HG03108 (cell line): ENCODE data around the gene CHN2.

Experiments used
- ATAC-seq: cut with Tn5 transposase; IDR thresholded peaks from one replicate; pipeline ENCODE4 v1.9.1; 2021; ENCODE audit warnings: moderate library complexity; ENCODE audit not compliant: unreplicated experiment

The CHN2 gene

DNA sequence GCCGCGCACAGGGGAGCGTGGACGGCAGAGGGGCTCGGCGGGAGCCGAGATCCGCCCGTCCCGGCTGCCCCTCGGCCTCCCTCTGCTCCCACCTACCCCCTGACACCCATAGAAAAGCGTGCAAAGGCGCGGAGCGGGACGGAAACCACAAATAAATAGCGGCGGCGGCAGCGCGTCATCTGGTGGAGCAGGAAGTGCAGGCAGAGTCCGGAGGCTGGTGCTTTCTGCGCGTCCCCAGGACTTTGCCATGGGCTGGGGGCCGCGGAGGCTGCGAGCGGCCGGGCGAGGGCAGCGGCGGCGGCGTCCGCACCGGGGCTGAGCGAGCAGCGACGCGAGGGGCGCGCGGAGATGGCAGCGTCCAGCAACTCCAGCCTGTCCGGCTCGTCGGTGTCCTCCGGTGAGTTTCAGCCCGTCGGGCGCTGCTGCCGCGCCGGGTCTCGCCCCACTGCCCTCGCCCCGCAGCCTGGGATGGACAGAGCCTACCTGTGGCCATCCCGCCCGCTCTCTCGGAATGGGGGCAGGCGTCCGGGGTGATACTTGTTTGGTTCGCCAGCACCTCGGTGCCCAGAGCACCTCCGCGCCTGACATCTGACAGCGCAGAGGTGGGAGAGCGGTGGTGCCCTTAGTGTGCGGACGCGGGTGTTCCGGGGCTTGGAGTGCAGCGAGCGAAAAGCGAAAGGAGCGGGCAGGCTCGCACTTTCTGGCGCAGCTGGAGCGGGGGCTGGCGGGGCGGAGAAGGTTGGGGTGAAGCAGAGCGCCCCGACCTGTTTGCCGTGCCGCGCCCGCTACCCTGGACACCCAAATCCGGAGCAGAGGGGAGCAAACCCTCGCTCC lies at the start of gene CHN2:
Gene CHN2, plus strand, starts transcription at position 182 of the 834 bp plus-strand sequence.
- no peak for ATAC-seq

DNA sequence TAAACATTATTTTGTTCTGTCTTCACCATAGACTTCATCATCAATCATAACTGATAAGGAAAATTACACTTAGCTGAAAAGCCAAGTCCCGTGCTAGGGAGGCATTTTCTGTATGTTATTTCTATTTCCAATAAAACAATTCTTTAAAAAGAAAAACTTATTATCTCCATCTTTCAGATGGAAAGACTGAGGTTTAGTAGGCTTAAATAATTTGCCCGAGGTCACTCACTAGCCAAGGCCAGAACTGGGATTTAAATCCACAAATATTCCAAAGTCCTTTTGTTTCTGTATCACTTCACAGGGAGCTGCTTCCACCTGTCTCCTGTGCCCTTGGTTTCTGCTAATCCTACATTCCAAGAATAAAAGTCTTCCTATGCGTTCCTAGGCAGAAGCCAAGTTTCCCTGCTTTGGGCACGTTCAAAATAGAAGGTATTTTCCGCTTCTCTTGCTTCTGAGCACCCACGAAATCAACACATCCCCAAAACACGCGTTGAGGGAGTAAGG lies 49.0 kb upstream of the CHN2 start:
- no peak for ATAC-seq

DNA sequence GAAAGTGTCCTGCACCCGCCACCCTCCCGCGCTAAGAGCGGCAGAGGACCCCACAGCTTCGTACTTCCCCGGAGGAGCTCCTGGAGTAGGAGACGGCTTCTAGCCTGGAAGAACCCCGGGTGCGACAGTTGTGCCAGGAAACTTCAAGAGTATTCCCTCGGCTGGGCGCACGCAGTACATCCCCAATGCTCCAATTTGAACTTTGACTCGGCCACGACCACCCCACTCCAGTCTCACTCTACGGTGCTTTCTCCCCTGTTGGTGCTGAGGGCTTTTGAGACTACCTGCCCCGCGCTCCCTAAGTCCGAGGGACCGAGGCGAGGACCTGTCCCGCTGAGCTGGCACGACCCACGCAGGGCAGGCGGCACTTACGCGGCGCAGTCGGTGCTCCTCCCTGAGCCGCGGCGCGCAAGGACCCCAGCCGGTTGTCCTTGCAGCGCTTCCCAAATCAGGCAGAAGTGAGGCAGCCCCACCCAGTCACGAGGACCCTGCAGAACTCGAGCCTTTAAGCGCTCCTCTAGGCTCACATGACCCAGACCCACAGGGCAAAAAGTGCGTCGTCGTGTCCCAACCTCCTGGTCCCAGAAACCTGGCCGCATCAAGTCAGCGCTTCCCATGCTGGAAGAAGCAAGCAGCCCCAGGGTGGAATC lies 48.4 kb upstream of the CHN2 start, which contains the start of gene CPVL:
Gene CPVL, minus strand, starts transcription at position 481 of the 650 bp plus-strand sequence. CDS start 25,476 bp downstream, outside the sequence.
- ATAC-seq = no peak

DNA sequence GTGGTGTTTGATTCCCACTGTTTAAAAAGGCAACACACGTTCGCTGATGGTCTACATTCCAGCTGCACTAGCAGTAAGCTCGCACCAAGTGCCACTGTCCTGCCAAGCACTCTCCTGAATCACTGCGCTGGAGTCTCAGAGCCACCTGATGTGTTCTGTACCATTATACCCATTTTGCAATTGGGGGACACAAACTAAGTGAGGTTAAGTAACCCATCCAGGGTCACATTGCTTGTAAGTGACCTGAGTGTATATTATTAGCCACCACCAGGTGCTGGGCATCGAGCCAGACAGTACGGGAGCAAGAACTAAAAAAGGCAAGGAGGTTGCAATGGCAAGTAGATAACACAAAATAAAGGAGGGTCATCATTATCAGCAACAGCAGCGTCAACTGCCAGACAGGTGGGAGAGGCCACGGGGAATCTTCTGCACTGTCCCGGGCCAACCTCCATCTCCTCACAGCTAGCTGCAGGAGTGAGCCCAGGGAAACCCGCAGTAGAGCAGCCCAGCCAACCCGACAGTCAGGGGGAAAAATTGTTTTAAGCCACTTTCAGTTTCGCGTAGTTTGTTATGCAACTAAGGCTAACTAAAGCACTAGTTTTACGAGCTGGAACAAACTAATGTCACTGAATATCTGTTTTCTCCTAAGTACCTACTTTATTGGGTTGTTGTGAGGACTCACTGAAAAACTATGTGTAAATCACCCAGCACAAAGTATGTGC lies 47.5 kb upstream of the CHN2 start:
- no peak for ATAC-seq

DNA sequence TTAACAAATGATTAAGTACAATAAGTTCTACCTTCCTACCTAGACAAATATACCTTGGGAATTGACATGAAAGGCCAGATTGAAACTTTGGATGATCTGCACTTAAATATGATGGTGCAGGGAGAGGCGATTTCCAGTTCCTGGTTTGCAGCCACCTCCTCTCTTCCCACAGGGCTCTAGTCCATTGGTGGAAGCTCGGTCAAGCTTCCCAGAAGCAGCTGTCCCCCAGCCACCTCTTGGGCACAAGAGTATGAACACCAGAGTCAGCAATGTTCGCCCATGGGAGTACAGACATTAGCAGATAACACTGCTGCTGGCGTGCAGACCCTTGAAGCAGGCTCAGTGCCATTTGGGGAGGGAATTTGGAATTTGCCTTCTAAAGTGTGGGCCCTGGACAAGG lies 46.8 kb upstream of the CHN2 start:
- ATAC-seq = no peak

DNA sequence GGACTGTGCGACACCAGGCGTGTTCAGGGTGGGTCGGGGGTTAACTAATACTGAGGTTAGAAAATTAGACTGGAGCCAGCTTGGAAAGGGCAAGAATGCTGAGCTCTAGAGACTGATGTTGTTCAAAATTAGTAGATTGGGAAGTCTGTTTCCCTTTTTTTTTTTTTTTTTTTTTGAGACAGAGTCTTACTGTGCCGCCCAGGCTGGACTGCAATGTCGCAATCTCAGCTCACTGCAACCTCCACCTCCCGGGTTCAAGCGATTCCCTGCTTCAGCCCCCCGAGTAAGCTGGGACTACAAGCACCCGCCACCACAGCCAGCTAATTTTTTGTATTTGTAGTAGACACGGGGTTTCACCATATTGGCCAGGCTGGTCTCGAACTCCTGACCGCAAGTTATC lies 45.5 kb upstream of the CHN2 start:
- no peak for ATAC-seq

DNA sequence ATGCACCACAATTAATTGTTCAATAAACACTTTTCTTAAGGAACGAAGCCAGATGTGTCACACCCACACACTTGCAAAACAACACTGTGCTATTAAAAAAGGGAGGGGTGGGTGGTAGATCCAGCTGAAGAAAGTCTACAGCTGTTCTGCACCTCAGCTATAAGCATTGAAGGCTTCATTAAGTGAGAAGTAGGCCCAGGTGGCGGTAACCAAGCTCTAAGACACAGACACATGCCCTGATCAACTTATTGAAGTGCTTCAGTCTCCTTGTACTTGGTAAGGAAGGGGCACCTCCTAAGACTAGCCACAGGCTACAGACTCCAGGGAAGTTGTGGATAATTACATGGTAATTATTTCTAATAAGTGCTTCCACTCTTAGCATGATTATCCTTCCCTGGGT lies 43.7 kb upstream of the CHN2 start:
- ATAC-seq = no peak

DNA sequence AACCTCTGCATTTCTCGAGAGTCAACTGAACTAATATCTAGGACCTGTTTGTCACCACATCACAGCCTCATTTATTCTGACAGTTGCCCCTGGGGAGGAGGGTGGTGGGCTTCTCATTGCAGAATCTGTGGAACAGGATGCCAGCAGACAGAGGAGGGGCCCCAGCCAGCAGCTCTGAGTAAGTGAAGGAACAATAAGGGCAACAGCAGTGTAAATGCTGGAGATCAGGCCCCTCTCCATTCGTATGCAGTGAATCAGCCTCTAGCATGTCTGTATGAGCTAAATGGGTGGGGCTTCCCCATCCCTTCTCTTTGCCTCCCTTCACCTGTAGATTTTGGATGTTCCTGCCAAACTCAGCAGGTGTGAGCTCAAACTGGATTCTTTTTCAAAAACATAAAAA lies 40.5 kb upstream of the CHN2 start:
- ATAC-seq = no peak

DNA sequence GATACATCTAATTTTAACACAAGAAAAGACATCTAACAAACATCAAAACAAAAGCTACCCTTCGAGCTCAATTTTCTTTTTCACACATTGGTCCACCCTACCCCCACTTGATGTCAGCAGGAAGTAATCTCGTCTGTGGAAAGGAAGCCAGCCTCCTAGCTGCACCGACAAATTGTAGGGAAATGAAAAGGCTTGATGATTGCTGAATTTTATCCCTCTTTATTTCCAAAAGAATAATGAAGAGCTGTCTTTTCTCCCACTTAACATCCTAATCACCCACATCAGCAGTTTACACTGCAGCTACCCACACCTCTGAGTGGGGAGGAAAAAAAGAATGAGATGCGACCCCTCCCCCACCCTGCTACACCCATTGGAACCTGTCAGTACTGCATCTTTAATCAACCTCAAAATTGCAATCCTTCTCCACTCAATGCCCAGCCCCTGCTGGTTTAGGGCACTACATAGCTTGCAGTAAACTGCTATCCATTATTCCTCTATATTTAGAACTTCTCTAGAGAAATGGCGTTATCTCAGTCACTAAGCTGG lies 37.6 kb upstream of the CHN2 start:
- no peak for ATAC-seq

DNA sequence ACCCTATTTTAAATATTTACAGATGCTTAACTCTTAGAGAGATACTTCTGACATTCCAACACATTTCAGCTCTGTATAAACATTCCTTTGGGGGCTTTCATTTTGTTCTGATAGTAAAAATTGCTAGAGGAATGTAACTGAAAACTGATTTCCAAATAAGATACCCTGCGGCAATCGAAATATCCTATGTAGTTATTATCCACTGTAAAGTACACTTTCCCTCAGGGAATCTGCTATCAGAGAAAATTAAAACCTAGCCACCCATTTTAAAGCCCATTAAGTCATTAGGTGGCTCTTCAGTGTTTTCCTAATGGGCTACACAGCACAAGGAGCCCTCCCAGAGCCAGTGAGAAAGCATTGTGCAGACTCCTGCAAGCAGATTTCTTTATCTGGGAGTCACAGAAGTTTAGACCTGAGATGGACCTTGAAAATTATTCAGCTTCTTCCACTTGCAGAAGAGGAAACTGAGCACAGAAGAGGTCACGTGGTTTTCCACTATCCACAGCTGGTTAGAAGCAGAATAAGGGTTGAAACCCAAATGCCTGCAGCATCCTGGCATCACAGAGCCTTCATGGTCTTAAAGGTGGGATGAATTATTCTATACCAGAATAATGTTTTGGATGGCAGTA lies 35.7 kb upstream of the CHN2 start:
- ATAC-seq = no peak

DNA sequence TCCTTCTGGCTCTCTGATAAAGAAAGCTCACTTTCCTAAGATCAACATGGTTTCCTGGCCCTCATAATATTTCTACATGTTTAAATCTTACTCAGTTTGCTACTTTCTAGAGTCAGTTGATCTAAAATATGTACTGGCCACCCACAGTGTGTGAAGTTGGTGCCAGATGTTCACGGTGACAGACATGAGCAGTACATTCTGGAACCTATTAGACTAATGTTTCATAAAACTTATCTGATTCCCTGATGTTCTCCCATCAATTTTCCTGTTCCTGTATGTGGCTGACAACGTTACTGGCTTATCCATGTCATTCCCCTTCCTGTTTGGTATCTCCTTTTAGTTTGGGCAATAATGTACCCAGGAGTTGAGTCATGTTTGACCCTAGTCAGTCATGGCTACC lies 34.5 kb upstream of the CHN2 start:
- ATAC-seq = no peak

DNA sequence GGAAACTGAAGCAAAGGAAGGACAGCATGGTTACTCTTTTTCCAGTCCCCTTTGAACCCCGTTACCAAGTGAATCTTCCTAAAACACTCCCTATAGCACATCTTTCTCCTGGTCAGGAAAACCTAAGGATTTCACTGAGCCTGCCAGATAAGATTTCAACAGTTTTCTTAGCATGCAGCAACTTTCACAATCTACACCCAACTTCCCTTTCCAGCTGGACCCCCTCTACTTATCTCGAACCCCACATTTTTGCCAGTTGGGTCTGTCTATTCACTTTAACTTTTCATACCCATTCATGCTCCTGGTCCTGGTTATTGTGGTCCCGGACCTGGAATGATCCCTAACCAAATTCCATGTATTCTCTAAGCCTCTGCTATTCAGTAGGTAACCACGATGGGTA lies 33.3 kb upstream of the CHN2 start:
- no peak for ATAC-seq

DNA sequence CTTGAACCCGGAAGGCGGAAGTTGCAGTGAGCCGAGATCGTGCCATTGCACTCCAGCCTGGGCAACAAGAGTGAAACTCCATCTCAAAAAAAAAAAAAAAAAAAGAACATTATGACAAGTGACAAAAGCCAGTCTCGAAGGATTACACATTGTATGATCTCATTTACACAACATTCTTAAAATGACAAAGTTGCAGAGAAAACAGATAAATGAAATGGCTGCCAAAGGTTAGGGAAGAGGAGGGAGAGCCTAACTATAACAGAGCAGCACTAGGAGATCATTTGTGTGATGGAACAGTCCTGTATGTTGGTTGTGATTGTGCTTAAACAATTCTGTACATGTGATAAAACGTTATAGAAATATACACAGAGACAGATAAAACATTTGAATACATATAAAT lies 32.0 kb upstream of the CHN2 start:
- ATAC-seq = no peak

DNA sequence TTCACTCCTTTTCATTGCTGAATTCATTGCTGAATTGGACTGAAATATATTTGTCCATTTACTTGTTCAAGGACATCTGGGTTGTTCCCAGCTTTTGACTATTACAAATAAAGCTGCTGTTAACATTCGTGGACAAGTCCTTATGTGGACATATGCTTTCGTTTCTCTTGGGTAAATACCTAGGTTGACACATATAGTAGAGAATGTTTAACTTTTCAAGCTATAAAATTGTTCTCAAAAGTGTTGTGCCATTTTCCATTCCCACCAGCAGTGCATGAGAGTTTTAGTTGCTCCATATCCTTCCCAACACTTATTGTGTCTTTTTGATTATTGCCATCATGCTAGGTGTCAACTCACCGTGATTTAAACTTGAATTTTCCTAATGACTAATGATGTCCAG lies 30.7 kb upstream of the CHN2 start:
- ATAC-seq = no peak

DNA sequence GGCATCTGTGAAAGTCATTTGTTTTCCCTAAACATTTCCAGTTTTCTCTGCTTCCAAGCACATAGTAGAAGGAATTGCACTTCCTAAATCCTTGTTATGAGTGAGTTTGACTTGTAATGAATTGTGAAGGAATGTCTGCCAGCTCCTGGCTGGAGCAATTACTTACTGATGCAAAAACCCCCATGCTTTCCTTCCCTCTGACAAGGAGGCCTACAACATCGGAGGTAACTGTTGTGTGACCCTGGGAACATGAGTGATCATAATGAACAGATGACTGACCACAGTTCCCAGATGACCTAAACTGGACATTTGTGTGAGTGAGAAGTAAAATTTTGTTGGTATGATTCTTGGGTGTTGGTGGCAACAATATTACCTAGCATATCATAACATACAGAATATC lies 26.9 kb upstream of the CHN2 start:
- no peak for ATAC-seq

DNA sequence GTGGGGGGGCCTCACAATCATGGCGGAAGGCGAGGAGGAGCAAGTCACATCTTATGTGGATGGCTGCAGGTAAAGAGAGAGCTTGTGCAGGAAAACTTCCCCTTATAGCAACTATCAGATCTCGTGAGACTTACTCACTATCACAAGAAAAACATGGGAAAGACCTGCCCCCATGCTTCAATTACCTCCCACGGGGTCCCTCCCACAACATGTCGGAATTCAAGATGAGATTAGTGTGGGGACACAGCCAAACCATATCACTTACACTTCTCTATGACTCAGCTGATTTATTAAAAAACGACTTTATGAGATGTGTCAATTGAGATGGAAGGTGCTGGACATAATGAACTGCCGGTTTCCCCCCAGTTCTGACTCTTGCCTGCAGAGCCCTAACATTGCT lies 23.8 kb upstream of the CHN2 start:
- ATAC-seq = no peak

DNA sequence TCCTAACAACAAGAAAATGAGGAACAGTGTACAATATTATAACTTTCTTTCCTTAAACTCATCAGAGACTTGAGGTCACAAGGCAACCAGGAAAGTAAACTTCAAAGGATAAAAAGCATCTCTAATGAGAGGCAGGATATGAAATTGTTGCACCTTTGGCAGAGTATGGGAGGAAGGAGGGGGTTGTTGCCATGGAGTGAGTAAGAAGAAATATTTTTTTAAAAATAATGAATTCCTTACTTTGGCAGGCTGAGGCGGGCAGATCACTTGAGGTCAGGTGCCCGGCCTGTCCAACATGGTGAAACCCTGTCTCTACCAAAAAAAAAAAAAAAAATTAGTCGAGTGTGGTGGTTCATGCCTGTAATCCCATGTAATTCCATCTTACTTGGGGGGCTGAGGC lies 21.1 kb upstream of the CHN2 start:
- ATAC-seq = no peak

DNA sequence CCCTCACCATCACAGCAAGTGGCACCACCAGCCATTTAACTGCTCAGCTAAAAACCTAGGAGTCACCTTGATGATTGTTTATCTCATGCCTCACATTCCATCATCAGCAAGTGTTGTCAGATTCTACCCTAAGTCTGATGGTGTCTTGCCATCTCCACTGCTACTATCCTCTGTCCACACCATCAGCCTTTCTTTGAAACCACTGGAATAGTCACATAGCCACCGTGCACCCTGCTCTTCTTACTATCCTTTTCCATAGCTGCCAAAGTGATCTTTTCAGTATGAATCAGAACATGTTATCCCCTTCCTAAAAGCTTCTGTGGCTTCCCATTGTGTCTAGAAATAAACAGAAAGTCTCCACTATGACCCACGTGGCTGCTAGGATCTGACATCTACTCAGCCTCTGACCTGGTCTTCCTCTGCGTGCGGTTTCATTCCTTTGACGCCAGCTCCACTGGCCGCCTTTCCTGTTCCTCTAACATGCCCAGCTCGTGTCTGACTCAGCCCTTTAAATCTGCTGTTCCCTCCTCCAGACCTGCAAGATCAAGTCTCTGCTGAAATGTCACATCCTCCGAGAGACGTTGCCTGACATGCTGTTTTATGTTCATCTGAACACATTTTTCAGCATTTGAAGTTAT lies 16.5 kb upstream of the CHN2 start:
- ATAC-seq = no peak

DNA sequence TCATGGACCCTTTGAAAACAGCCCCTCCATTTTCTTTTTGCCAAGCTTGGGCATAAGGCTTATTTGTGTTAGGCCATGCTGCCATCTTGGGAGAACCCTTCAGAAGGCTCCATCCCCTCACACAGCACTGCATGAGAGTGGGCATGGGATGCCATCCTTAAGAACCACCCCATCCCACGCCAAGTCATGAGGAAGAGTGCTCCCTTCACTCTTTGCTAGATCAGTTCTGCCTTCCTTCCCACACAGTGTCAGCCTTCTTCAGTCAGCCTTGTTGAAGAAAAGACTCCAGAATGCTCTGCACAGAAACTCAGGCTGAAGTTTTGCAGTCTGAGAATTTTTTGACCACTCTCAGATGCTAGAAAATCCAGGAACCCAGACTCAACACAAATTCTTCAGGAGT lies 15.5 kb upstream of the CHN2 start:
- no peak for ATAC-seq

DNA sequence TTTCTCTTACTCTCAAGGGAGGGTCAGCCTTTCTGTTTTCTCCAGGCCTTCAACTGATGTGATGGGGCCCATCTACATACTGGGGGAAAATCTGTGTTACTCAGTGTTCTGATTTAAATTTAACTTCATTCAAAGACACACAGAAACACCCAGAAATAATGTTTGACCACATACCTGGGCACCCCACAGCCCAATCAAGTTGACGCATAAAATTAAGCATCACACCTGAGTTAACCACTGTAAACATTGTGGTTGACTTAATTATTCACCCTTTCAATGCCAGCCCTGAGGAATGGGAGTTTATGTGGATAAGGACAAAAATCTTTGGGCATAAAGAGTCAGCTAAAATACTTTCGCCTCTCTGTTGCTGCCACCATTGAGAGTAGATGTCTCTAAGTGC lies 10.0 kb upstream of the CHN2 start:
- no peak for ATAC-seq
